Neural progenitor cell (in vitro differentiated cells): ENCODE results near the gene ALDH3A1. TPM values are rescaled to one million over a fixed set of nuclear protein-coding genes. Genes with fewer than 3 reads are reported as not detected.

Experiments
- DNase-seq: peaks from one replicate; pipeline ENCODE4 v3.0.0-alpha.2; 2016; ENCODE audit warnings: low spot score
- H2AFZ ChIP-seq: fragments of 200-600 bp; sonication (generic); replicated peaks from 2 replicates; pipeline ENCODE4 v1.6.1; 2016; ENCODE audit warnings: antibody characterized with exemption
- H3F3A ChIP-seq: fragments of 200-600 bp; sonication (generic); 2 replicates; pipeline ENCODE4 v1.6.1; 2016; ENCODE audit warnings: antibody characterized with exemption, low read depth
- H3K27ac ChIP-seq: fragments of 200-600 bp; sonication (generic); 2 replicates; pipeline ENCODE4 v1.5.1; 2016; ENCODE audit warnings: mild to moderate bottlenecking
- H3K27me3 ChIP-seq: fragments of 200-600 bp; sonication (generic); 2 replicates; pipeline ENCODE4 v1.6.1; 2016; ENCODE audit warnings: mild to moderate bottlenecking, moderate library complexity
- H3K36me3 ChIP-seq: fragments of 200-600 bp; sonication (generic); 2 replicates; pipeline ENCODE4 v1.5.1; 2016
- H3K4me1 ChIP-seq: fragments of 200-600 bp; sonication (generic); 2 replicates; pipeline ENCODE4 v1.6.1; 2016; ENCODE audit warnings: mixed run types
- H3K4me2 ChIP-seq: fragments of 200-600 bp; sonication (generic); 2 replicates; pipeline ENCODE4 v1.6.1; 2016
- H3K4me3 ChIP-seq: fragments of 200-600 bp; sonication (generic); 2 replicates; pipeline ENCODE4 v1.5.1; 2016
- H3K79me2 ChIP-seq: fragments of 200-600 bp; sonication (generic); 2 replicates; pipeline ENCODE4 v1.6.1; 2016; ENCODE audit warnings: low read depth
- H3K9ac ChIP-seq: fragments of 200-600 bp; sonication (generic); 2 replicates; pipeline ENCODE4 v1.6.1; 2016
- H3K9me3 ChIP-seq: fragments of 200-600 bp; sonication (generic); 2 replicates; pipeline ENCODE4 v1.5.1; 2016; ENCODE audit warnings: low read depth
- H4K20me1 ChIP-seq: fragments of 200-600 bp; sonication (generic); 2 replicates; pipeline ENCODE4 v1.6.1; 2016; ENCODE audit warnings: low read depth
- H3K27ac Mint-ChIP-seq: 3 replicates; pipeline ENCODE4 v1.8.0; 2021; ENCODE audit warnings: mixed read lengths
- H3K27me3 Mint-ChIP-seq: 2 replicates; pipeline ENCODE4 v1.8.0; 2022; ENCODE audit warnings: low read depth, mild to moderate bottlenecking, inconsistent platforms, moderate library complexity, mixed read lengths; ENCODE audit not compliant: insufficient read depth
- H3K36me3 Mint-ChIP-seq: 3 replicates; pipeline ENCODE4 v1.8.0; 2021; ENCODE audit warnings: mixed read lengths
- H3K4me1 Mint-ChIP-seq: 3 replicates; pipeline ENCODE4 v1.8.0; 2021; ENCODE audit warnings: mixed read lengths
- H3K4me3 Mint-ChIP-seq: 3 replicates; pipeline ENCODE4 v1.8.0; 2021; ENCODE audit warnings: mild to moderate bottlenecking, moderate library complexity, mixed read lengths
- H3K9me3 Mint-ChIP-seq: 3 replicates; pipeline ENCODE4 v1.8.0; 2020; ENCODE audit warnings: mixed read lengths
- CTCF ChIP-seq: fragments of 200-600 bp; sonication (generic); IDR thresholded peaks from 2 replicates; pipeline ENCODE4 v1.5.1; 2017; ENCODE audit warnings: antibody characterized with exemption, mild to moderate bottlenecking
- EZH2 ChIP-seq: fragments of 200-600 bp; sonication (generic); IDR thresholded peaks from 2 replicates; pipeline ENCODE4 v1.6.1; 2017; ENCODE audit warnings: antibody characterized with exemption, mild to moderate bottlenecking, moderate library complexity
- EZH2phosphoT487 ChIP-seq: fragments of 200-600 bp; sonication (generic); IDR thresholded peaks from 2 replicates; pipeline ENCODE4 v1.6.1; 2017; ENCODE audit warnings: antibody characterized with exemption
- total RNA-seq: library from RNA; depleted of rRNA; stranded (reverse); fragments of >200 nt; gene quantifications from 2 replicates; pipeline ENCODE4 v1.2.3, GENCODE V29; 2015; ENCODE audit warnings: low replicate concordance

ALDH3A1 gene
- total RNA-seq, 1 donor from 2014 or later: not detected

- no peak for TF ChIP-seq EZH2phosphoT487
- no peak for TF ChIP-seq CTCF
- TF ChIP-seq EZH2: no peak
- Mint-ChIP-seq H3K4me3 (no peak overlapping the region), H3K4me1 (peaks cover 48% of the 10 kb centered on the region), H3K9me3 (no peaks in the 10 kb centered on the region), H3K27ac (no peak overlapping the region), H3K36me3 (no peaks in the 10 kb centered on the region), H3K27me3 (peaks cover 8% of the 10 kb centered on the region)
- no peaks in the 10 kb centered on the region for H3K9me3 ChIP-seq
- no peak overlapping the region for H2AFZ ChIP-seq
- H3K79me2 ChIP-seq: no peaks in the 10 kb centered on the region
- H3K36me3 ChIP-seq: no peaks in the 10 kb centered on the region
- H3K4me2 ChIP-seq: no peak overlapping the region
- no peak overlapping the region for H3K4me3 ChIP-seq
- no peaks in the 10 kb centered on the region for H4K20me1 ChIP-seq
- peaks cover 45% of the 10 kb centered on the region for H3K4me1 ChIP-seq
- no peak for DNase-seq
- H3K27me3 ChIP-seq: no peaks in the 10 kb centered on the region
- H3F3A ChIP-seq: peaks cover 29% of the 10 kb centered on the region
- H3K9ac ChIP-seq: no peak overlapping the region
- no peak overlapping the region for H3K27ac ChIP-seq
These were observed 45.9 kb downstream of the ALDH3A1 start for GRCh38 chr17:19702217-19702641.

Other genes with a start within 250 kb of the ALDH3A1 start
- gene SLC47A1, start 214.4 kb downstream of the ALDH3A1 start, total RNA-seq: 1.9 and 2.1 TPM in 2 replicates
- gene ALDH3A2, start 99.5 kb downstream of the ALDH3A1 start, total RNA-seq: 126 and 138 TPM in 2 replicates
- 0.39 and 0.43 TPM in 2 replicates for gene SLC47A2, start 31.7 kb downstream of the ALDH3A1 start, total RNA-seq
- 20.6 and 21.3 TPM in 2 replicates for gene ULK2, start 119.6 kb upstream of the ALDH3A1 start, total RNA-seq
- 33.4 and 54.1 TPM in 2 replicates for gene AKAP10, start 229.5 kb upstream of the ALDH3A1 start, total RNA-seq